IMR-90 (cell line): ENCODE measurements around the gene PLLP. TPM values are rescaled to one million over a fixed set of nuclear protein-coding genes. Genes with fewer than 3 reads are reported as not detected.

Experiments
- ATAC-seq: fragments of 200-7000 bp; cut with Tn5 transposase; 2 replicates; pipeline ENCODE4 v1.9.1; 2020; ENCODE audit warnings: low read depth, mild to moderate bottlenecking, moderate library complexity
- BruUV-seq: library from RNA; stranded (reverse); fragments of 400-500 nt; replicated peaks from 2 replicates; lab custom pipeline; 2021; lab: Mats Ljungman, UMichigan
- CTCF ChIA-PET: fragments of 300-600 bp; formaldehyde crosslinking; extraction: SDS; loops from one replicate; lab custom pipeline; 2021; ENCODE audit warnings: antibody characterized with exemption; lab: Yijun Ruan, JAX
- POLR2A ChIA-PET: fragments of 300-600 bp; sonication (Branson Sonifier 250); formaldehyde crosslinking; loops from one replicate; lab custom pipeline; 2022; ENCODE audit warnings: antibody characterized with exemption; ENCODE audit not compliant: unreplicated experiment; lab: Charles Lee
- DNase-seq: peaks from one replicate; pipeline ENCODE4 v3.0.0; 2013
- H2AFZ ChIP-seq: replicated peaks from 2 replicates; pipeline ENCODE3; 2013; ENCODE audit warnings: low read length, mild to moderate bottlenecking; ENCODE audit not compliant: poor library complexity
- H2AK5ac ChIP-seq: 2 replicates; pipeline ENCODE4 v1.6.1; 2013; ENCODE audit warnings: low read depth, low read length, inconsistent platforms
- H2AK9ac ChIP-seq: replicated peaks from 2 replicates; pipeline ENCODE3; 2013; ENCODE audit warnings: mild to moderate bottlenecking, low read depth, low read length, moderate library complexity; ENCODE audit not compliant: poor library complexity
- H2BK120ac ChIP-seq: 2 replicates; pipeline ENCODE4 v1.6.1; 2013; ENCODE audit warnings: low read depth, low read length, inconsistent platforms
- H2BK15ac ChIP-seq: 3 replicates; pipeline ENCODE4 v1.6.1; 2013; ENCODE audit warnings: low read depth, low read length, inconsistent platforms
- H2BK20ac ChIP-seq: 2 replicates; pipeline ENCODE4 v1.6.1; 2013; ENCODE audit warnings: low read depth, mild to moderate bottlenecking, inconsistent platforms, low read length, moderate library complexity
- H2BK5ac ChIP-seq: 2 replicates; pipeline ENCODE4 v1.6.1; 2013; ENCODE audit warnings: mild to moderate bottlenecking, low read depth, low read length, inconsistent platforms; ENCODE audit not compliant: poor library complexity, severe bottlenecking
- H3K14ac ChIP-seq: replicated peaks from 2 replicates; pipeline ENCODE4 v1.6.1; 2013; ENCODE audit warnings: low read depth, low read length, inconsistent platforms
- H3K18ac ChIP-seq: 2 replicates; pipeline ENCODE4 v1.6.1; 2013; ENCODE audit warnings: low read depth, low read length, control low read depth
- H3K23ac ChIP-seq: 2 replicates; pipeline ENCODE4 v1.6.1; 2013; ENCODE audit warnings: low read depth, low read length, inconsistent platforms
- H3K27ac ChIP-seq: 2 replicates; pipeline ENCODE4 v1.5.1; 2013; ENCODE audit warnings: mild to moderate bottlenecking, control low read depth, low read length; ENCODE audit not compliant: insufficient read depth
- H3K27me3 ChIP-seq: 2 replicates; pipeline ENCODE4 v1.6.1; 2013; ENCODE audit warnings: low read length; ENCODE audit not compliant: control insufficient read depth, insufficient read depth
- H3K36me3 ChIP-seq: 2 replicates; pipeline ENCODE4 v1.6.1; 2013; ENCODE audit warnings: low read length, mixed read lengths; ENCODE audit not compliant: control insufficient read depth, insufficient read depth
- H3K4ac ChIP-seq: 2 replicates; pipeline ENCODE4 v1.6.1; 2013; ENCODE audit warnings: low read depth, low read length, inconsistent platforms
- H3K4me1 ChIP-seq: 2 replicates; pipeline ENCODE4 v1.6.1; 2013; ENCODE audit warnings: low read length, mixed read lengths; ENCODE audit not compliant: control insufficient read depth, insufficient read depth
- H3K4me2 ChIP-seq: 2 replicates; pipeline ENCODE4 v1.6.1; 2013; ENCODE audit warnings: low read depth, mild to moderate bottlenecking, control low read depth, low read length, moderate library complexity
- H3K4me3 ChIP-seq: 2 replicates; pipeline ENCODE4 v1.5.1; 2013; ENCODE audit warnings: low read depth, mild to moderate bottlenecking, control low read depth, low read length, moderate library complexity; ENCODE audit not compliant: insufficient read depth
- H3K56ac ChIP-seq: 2 replicates; pipeline ENCODE4 v1.6.1; 2013; ENCODE audit warnings: low read length, inconsistent platforms; ENCODE audit not compliant: insufficient read depth; ENCODE audit errors: extremely low read depth
- H3K79me1 ChIP-seq, 2 experiments: 2 replicates each; pipeline ENCODE4 v1.6.1; 2013; ENCODE audit warnings: low read length in 2 of 2, inconsistent platforms in 1 of 2, low read depth in 1 of 2
- H3K9ac ChIP-seq: 2 replicates; pipeline ENCODE4 v1.6.1; 2013; ENCODE audit warnings: low read depth, low read length, control low read depth
- H3K9me1 ChIP-seq: 2 replicates; pipeline ENCODE4 v1.6.1; 2013; ENCODE audit warnings: low read length, inconsistent platforms; ENCODE audit not compliant: insufficient read depth
- H3K9me3 ChIP-seq: 2 replicates; pipeline ENCODE4 v1.6.1; 2013; ENCODE audit warnings: low read length; ENCODE audit not compliant: control insufficient read depth, insufficient read depth
- H4K20me1 ChIP-seq: 2 replicates; pipeline ENCODE4 v1.6.1; 2013; ENCODE audit warnings: low read length, inconsistent platforms; ENCODE audit not compliant: insufficient read depth
- H4K5ac ChIP-seq: 2 replicates; pipeline ENCODE4 v1.6.1; 2013; ENCODE audit warnings: mild to moderate bottlenecking, low read depth, low read length, control low read depth
- H4K8ac ChIP-seq, 2 experiments: 2 replicates each; pipeline ENCODE4 v1.6.1; 2013; ENCODE audit warnings: low read depth in 2 of 2, low read length in 2 of 2, control low read depth in 1 of 2, inconsistent platforms in 1 of 2
- H4K91ac ChIP-seq: 2 replicates; pipeline ENCODE4 v1.6.1; 2013; ENCODE audit warnings: low read depth, low read length, inconsistent platforms; ENCODE audit not compliant: insufficient read depth
- BHLHE40 ChIP-seq: fragments of 150-350 bp; IDR thresholded peaks from 2 replicates; pipeline ENCODE4 v1.6.1; 2016; ENCODE audit warnings: mild to moderate bottlenecking, low read depth, low read length
- CEBPB ChIP-seq: IDR thresholded peaks from 2 replicates; pipeline ENCODE4 v1.6.1; 2012; ENCODE audit warnings: low read depth, low read length, improper control_type of control experiment
- CHD1 ChIP-seq: IDR thresholded peaks from 2 replicates; pipeline ENCODE4 v1.6.1; 2012; ENCODE audit warnings: low read depth, low read length, improper control_type of control experiment
- CTCF ChIP-seq: conservative IDR thresholded peaks from 2 replicates; pipeline ENCODE4 v1.5.1; 2012; ENCODE audit warnings: mild to moderate bottlenecking, low read depth, low read length, improper control_type of control experiment
- FOS ChIP-seq: fragments of 150-350 bp; IDR thresholded peaks from 2 replicates; pipeline ENCODE4 v1.6.1; 2016; ENCODE audit warnings: low read depth, low read length
- MAFK ChIP-seq: IDR thresholded peaks from 2 replicates; pipeline ENCODE4 v1.6.1; 2012; ENCODE audit warnings: low read depth, low read length, improper control_type of control experiment
- MAZ ChIP-seq: IDR thresholded peaks from 2 replicates; pipeline ENCODE4 v1.6.1; 2012; ENCODE audit warnings: low read depth, mild to moderate bottlenecking, low read length, improper control_type of control experiment, moderate library complexity, borderline replicate concordance
- MXI1 ChIP-seq: IDR thresholded peaks from 2 replicates; pipeline ENCODE4 v1.6.1; 2012; ENCODE audit warnings: low read depth, mild to moderate bottlenecking, low read length, moderate library complexity, borderline replicate concordance
- NFE2L2 ChIP-seq: fragments of 150-350 bp; IDR thresholded peaks from 2 replicates; pipeline ENCODE4 v1.6.1; 2016; ENCODE audit warnings: low read depth, mild to moderate bottlenecking, low read length
- POLR2A ChIP-seq: IDR thresholded peaks from 2 replicates; pipeline ENCODE4 v1.6.1; 2012; ENCODE audit warnings: mild to moderate bottlenecking, low read depth, low read length
- RAD21 ChIP-seq: IDR thresholded peaks from 2 replicates; pipeline ENCODE4 v1.6.1; 2012; ENCODE audit warnings: low read length, improper control_type of control experiment
- RCOR1 ChIP-seq: IDR thresholded peaks from 2 replicates; pipeline ENCODE4 v1.6.1; 2012; ENCODE audit warnings: mild to moderate bottlenecking, low read length, improper control_type of control experiment; ENCODE audit not compliant: insufficient replicate concordance
- RFX5 ChIP-seq: IDR thresholded peaks from 2 replicates; pipeline ENCODE4 v1.8.0; 2012; ENCODE audit warnings: low read depth, mild to moderate bottlenecking, low read length, moderate library complexity
- SMC3 ChIP-seq: fragments of 150-350 bp; IDR thresholded peaks from 2 replicates; pipeline ENCODE4 v1.6.1; 2016; ENCODE audit warnings: low read depth, mild to moderate bottlenecking, antibody characterized with exemption, low read length, moderate library complexity
- WGBS, 2 experiments: methylation state at CpG; one replicate each; pipeline versions ENCODE4 v1.1.5 to v1.1.7; 2013; ENCODE audit warnings: missing lambda C conversion rate in 2 of 2; ENCODE audit not compliant: insufficient read length in 1 of 2; ENCODE audit errors: extremely low coverage in 2 of 2; 5-methylcytosine and 5-hydroxymethylcytosine counted together
- dilution Hi-C: fragments of 300-500 bp; cut with HindIII; formaldehyde crosslinking; loops from one replicate; pipeline ENCODE4 v1.14.3; 2018; ENCODE audit warnings: low sequenced_read_pairs; ENCODE audit not compliant: unreplicated experiment
- in situ Hi-C: fragments of 300-500 bp; cut with MboI; formaldehyde crosslinking; loops from 3 replicates; pipeline ENCODE4 v1.14.3; 2019; ENCODE audit warnings: low sequenced_read_pairs, inconsistent platforms, mixed read lengths
- intact Hi-C: fragments of 100-400 bp; cut with micrococcal nuclease; formaldehyde crosslinking; loops from 2 replicates; pipeline ENCODE4 v1.10.0; 2022
- polyA plus RNA-seq, 3 experiments: library from polyadenylated mRNA; depleted of rRNA; stranded (reverse); fragments of >200 nt; gene quantifications; 2 replicates each; pipeline ENCODE4 v1.2.3, GENCODE V29; 2012; ENCODE audit warnings: low replicate concordance in 1 of 3
- total RNA-seq: library from RNA; depleted of rRNA; stranded (reverse); fragments of >200 nt; gene quantifications from 2 replicates; pipeline ENCODE4 v1.2.3, GENCODE V29; 2012
- TF ChIP-seq, protein P1 (sequence below): fragments of 150-350 bp; IDR thresholded peaks from 2 replicates; pipeline ENCODE4 v1.6.1; 2016; ENCODE audit warnings: low read depth, mild to moderate bottlenecking, low read length, moderate library complexity, borderline replicate concordance
- TF ChIP-seq, protein P2 (sequence below): fragments of 150-350 bp; IDR thresholded peaks from 2 replicates; pipeline ENCODE4 v1.6.1; 2017; ENCODE audit warnings: mild to moderate bottlenecking, antibody characterized with exemption, low read length, low read depth

Gene PLLP
- total and polyA plus RNA-seq, 2 of the 4 experiments (the other 2 are of a cell fraction) = 0.05 TPM; not detected in 1

- ChIA-PET POLR2A (no interaction called here), CTCF (no interaction called here)
- no peak for DNase-seq
- no peaks in the 10 kb centered on the region for H3K4me1 ChIP-seq
- no peak overlapping the region for H2AK5ac ChIP-seq
- H2BK20ac ChIP-seq = no peak overlapping the region
- H3K4me3 ChIP-seq = no peak overlapping the region
- in situ Hi-C loops (no loop called here), intact Hi-C loops (no loop called here), dilution Hi-C loops (no loop called here)
- peaks cover under 1% of the 10 kb centered on the region; the same call in 1 of the 2 replicates for H3K9me3 ChIP-seq
- no peak overlapping the region for H3K4ac ChIP-seq
- no peak overlapping the region for H2BK15ac ChIP-seq
- no peaks in the 10 kb centered on the region; the same call in 1 of the 2 replicates for H4K20me1 ChIP-seq
- no peak overlapping the region for H3K4me2 ChIP-seq
- peaks cover 43% of the 10 kb centered on the region for H3K36me3 ChIP-seq
- no peak overlapping the region for H3K18ac ChIP-seq
- no peak overlapping the region for H3K9ac ChIP-seq
- H3K79me1 ChIP-seq = peaks cover 15 to 32% of the 10 kb centered on the region in 2 experiments; a peak in 3 of 4 replicates
- ATAC-seq = no peak
- H3K56ac ChIP-seq = no peak overlapping the region
- no peak overlapping the region for H4K91ac ChIP-seq
- BruUV-seq = no TSS peak
- peaks cover 6% of the 10 kb centered on the region for H3K9me1 ChIP-seq
- H4K8ac ChIP-seq = no peak overlapping the region
- H2BK5ac ChIP-seq = no peak overlapping the region
- 100% methylated on average over 3 of the region's 5 CpGs; no CpG with 5 or more reads in 1 of the 2 experiments for WGBS, 2 experiments
- no peak overlapping the region for H3K23ac ChIP-seq
- no peak overlapping the region for H4K5ac ChIP-seq
- no peak overlapping the region for H2AK9ac ChIP-seq
- no peak overlapping the region for H3K27ac ChIP-seq
- no peaks in the 10 kb centered on the region for H3K27me3 ChIP-seq
- no peak overlapping the region for H3K14ac ChIP-seq
- no peak for TF ChIP-seq RCOR1
- no peak for TF ChIP-seq MAZ
- no peak for TF ChIP-seq RAD21
- TF ChIP-seq MAFK = no peak
- TF ChIP-seq, protein P1, sequence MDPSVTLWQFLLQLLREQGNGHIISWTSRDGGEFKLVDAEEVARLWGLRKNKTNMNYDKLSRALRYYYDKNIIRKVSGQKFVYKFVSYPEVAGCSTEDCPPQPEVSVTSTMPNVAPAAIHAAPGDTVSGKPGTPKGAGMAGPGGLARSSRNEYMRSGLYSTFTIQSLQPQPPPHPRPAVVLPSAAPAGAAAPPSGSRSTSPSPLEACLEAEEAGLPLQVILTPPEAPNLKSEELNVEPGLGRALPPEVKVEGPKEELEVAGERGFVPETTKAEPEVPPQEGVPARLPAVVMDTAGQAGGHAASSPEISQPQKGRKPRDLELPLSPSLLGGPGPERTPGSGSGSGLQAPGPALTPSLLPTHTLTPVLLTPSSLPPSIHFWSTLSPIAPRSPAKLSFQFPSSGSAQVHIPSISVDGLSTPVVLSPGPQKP = no peak
- no peak for TF ChIP-seq CTCF
- TF ChIP-seq, protein P2, sequence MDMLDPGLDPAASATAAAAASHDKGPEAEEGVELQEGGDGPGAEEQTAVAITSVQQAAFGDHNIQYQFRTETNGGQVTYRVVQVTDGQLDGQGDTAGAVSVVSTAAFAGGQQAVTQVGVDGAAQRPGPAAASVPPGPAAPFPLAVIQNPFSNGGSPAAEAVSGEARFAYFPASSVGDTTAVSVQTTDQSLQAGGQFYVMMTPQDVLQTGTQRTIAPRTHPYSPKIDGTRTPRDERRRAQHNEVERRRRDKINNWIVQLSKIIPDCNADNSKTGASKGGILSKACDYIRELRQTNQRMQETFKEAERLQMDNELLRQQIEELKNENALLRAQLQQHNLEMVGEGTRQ = no peak
- no peak for TF ChIP-seq POLR2A
- no peak for TF ChIP-seq RFX5
- TF ChIP-seq SMC3 = no peak
- TF ChIP-seq BHLHE40 = no peak
- no peak for TF ChIP-seq NFE2L2
- no peak for TF ChIP-seq CHD1
- TF ChIP-seq FOS = no peak
- no peak for TF ChIP-seq MXI1
- TF ChIP-seq CEBPB = no peak
- H2BK120ac ChIP-seq = no peak overlapping the region
- no peak overlapping the region for H2AFZ ChIP-seq
These were observed 74.7 kb downstream of the PLLP start for GRCh38 chr16:57209780-57210179.
